ENCODE measurements around the gene SLX9. TPM values are rescaled to one million over a fixed set of nuclear protein-coding genes. Genes with fewer than 3 reads are reported as not detected.

Gene SLX9
- total RNA-seq, 1 experiment from 2014 or later = 77.2 TPM

DNA sequence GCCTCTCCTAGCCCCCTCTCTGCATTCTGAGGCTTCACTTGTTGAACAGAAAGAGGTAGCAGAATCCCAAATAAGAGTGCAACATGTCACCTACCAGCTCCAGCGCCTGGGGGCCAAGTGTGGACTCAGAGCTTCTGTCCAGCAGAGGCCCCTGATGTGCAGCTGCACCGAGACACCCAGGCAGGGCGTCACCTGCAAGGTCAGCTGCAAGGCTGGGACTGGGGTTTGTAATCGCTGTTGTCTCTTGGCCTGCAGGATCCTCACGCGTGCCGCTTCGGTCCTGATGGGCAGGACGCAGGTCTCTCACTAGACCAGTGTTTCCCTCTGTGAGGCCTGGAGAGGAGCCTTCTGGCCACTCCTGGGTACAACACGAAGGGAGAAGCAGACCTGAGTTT is 4.3 kb upstream of the SLX9 start (continued):
- TF ChIP-seq, protein P1, sequence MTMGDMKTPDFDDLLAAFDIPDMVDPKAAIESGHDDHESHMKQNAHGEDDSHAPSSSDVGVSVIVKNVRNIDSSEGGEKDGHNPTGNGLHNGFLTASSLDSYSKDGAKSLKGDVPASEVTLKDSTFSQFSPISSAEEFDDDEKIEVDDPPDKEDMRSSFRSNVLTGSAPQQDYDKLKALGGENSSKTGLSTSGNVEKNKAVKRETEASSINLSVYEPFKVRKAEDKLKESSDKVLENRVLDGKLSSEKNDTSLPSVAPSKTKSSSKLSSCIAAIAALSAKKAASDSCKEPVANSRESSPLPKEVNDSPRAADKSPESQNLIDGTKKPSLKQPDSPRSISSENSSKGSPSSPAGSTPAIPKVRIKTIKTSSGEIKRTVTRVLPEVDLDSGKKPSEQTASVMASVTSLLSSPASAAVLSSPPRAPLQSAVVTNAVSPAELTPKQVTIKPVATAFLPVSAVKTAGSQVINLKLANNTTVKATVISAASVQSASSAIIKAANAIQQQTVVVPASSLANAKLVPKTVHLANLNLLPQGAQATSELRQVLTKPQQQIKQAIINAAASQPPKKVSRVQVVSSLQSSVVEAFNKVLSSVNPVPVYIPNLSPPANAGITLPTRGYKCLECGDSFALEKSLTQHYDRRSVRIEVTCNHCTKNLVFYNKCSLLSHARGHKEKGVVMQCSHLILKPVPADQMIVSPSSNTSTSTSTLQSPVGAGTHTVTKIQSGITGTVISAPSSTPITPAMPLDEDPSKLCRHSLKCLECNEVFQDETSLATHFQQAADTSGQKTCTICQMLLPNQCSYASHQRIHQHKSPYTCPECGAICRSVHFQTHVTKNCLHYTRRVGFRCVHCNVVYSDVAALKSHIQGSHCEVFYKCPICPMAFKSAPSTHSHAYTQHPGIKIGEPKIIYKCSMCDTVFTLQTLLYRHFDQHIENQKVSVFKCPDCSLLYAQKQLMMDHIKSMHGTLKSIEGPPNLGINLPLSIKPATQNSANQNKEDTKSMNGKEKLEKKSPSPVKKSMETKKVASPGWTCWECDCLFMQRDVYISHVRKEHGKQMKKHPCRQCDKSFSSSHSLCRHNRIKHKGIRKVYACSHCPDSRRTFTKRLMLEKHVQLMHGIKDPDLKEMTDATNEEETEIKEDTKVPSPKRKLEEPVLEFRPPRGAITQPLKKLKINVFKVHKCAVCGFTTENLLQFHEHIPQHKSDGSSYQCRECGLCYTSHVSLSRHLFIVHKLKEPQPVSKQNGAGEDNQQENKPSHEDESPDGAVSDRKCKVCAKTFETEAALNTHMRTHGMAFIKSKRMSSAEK (CRISPR knock-in tag; IDR thresholded peaks at IDR 0.05; ENCODE audit: borderline replicate concordance) = no peak
- no peak for TF ChIP-seq NR1H2 (CRISPR knock-in tag; IDR thresholded peaks at IDR 0.05)
- no peak for TF ChIP-seq ELF4 (CRISPR knock-in tag; IDR thresholded peaks at IDR 0.05; ENCODE audit: low read depth)
- TF ChIP-seq GTF2I (CRISPR knock-in tag; conservative IDR thresholded peaks at IDR 0.05) = no peak
- TF ChIP-seq, protein P2, sequence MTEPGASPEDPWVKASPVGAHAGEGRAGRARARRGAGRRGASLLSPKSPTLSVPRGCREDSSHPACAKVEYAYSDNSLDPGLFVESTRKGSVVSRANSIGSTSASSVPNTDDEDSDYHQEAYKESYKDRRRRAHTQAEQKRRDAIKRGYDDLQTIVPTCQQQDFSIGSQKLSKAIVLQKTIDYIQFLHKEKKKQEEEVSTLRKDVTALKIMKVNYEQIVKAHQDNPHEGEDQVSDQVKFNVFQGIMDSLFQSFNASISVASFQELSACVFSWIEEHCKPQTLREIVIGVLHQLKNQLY (CRISPR knock-in tag; IDR thresholded peaks at IDR 0.05) = no peak
- no peak for TF ChIP-seq SP1 (CRISPR knock-in tag; conservative IDR thresholded peaks at IDR 0.05)

DNA sequence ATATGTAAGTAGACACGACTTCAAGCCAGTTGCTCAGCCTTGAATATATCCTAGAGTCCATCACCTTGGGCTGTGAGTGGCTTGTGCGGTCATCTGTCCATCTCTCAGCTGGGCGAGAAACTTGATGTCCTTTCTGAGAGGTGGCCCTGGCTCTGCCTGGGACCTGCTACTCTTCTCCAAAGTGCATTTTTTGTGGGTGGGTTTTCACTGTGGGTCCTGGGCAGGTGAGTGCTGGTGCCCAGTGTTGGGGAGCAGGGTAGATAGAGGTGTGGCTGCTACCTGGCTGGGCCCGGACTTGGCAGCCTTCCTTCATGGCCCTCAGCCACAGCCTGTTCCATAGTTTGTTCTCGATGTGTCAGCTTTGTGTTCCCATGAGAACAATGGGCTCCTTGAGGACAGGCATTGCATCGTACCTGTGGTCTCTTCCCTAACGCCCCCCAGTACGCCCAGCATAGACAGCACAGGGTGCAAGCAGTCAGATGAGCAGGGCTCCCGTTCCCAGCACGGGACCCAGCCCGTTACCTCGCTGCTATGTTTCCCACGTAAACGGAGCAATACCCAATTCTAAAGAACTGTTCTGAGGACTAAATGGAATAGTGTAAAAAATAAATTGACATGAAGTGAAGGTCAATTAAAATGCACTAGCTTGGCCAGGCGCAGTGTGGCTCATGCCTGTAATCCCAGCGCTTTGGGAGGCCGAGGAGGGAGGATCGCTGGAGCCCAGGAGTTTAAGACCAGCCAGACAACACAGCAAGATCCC is 877 bp upstream of the SLX9 start:
- Mint-ChIP-seq H3K9me3 (no peaks in the 10 kb centered on the region), H3K36me3 (peaks cover 12% of the 10 kb centered on the region), H3K27me3 (ENCODE audit: low read depth) (peaks cover 12% of the 10 kb centered on the region), H3K4me1 (peaks cover 23% of the 10 kb centered on the region), H3K4me3 (peak overlapping the region; percentile 76), H3K27ac (peak overlapping the region; percentile 70; the same call in 1 of the 2 replicates)
- ChIA-PET CTCF (interaction anchor here (1.0 to 3.1 kb wide), 4 partner anchors 11 to 201 kb away, joined by 3 to 17 read pairs (median 4); no protein-coding TSS in a partner anchor), POLR2A (no interaction called here)
- DNase-seq (ENCODE audit: low spot score) (no peak), ATAC-seq (no peak)
- TF ChIP-seq NFYB (CRISPR knock-in tag; conservative IDR thresholded peaks at IDR 0.05; ENCODE audit: low read depth) (no peak), KAT7 (CRISPR knock-in tag; IDR thresholded peaks at IDR 0.05; ENCODE audit: borderline replicate concordance) (no peak), NR1H2 (CRISPR knock-in tag; IDR thresholded peaks at IDR 0.05) (no peak), GRHL2 (CRISPR knock-in tag; IDR thresholded peaks at IDR 0.05; ENCODE audit: insufficient replicate concordance, severe bottlenecking) (no peak), ZNF121 (CRISPR knock-in tag; IDR thresholded peaks at IDR 0.05) (no peak), SP1 (CRISPR knock-in tag; conservative IDR thresholded peaks at IDR 0.05) (no peak)
- TF ChIP-seq, protein P3, sequence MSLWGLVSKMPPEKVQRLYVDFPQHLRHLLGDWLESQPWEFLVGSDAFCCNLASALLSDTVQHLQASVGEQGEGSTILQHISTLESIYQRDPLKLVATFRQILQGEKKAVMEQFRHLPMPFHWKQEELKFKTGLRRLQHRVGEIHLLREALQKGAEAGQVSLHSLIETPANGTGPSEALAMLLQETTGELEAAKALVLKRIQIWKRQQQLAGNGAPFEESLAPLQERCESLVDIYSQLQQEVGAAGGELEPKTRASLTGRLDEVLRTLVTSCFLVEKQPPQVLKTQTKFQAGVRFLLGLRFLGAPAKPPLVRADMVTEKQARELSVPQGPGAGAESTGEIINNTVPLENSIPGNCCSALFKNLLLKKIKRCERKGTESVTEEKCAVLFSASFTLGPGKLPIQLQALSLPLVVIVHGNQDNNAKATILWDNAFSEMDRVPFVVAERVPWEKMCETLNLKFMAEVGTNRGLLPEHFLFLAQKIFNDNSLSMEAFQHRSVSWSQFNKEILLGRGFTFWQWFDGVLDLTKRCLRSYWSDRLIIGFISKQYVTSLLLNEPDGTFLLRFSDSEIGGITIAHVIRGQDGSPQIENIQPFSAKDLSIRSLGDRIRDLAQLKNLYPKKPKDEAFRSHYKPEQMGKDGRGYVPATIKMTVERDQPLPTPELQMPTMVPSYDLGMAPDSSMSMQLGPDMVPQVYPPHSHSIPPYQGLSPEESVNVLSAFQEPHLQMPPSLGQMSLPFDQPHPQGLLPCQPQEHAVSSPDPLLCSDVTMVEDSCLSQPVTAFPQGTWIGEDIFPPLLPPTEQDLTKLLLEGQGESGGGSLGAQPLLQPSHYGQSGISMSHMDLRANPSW (CRISPR knock-in tag; conservative IDR thresholded peaks at IDR 0.05; ENCODE audit: low read depth) = no peak
- TF ChIP-seq, protein P4, sequence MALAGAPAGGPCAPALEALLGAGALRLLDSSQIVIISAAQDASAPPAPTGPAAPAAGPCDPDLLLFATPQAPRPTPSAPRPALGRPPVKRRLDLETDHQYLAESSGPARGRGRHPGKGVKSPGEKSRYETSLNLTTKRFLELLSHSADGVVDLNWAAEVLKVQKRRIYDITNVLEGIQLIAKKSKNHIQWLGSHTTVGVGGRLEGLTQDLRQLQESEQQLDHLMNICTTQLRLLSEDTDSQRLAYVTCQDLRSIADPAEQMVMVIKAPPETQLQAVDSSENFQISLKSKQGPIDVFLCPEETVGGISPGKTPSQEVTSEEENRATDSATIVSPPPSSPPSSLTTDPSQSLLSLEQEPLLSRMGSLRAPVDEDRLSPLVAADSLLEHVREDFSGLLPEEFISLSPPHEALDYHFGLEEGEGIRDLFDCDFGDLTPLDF (CRISPR knock-in tag; IDR thresholded peaks at IDR 0.05) = no peak
- TF ChIP-seq, protein P5, sequence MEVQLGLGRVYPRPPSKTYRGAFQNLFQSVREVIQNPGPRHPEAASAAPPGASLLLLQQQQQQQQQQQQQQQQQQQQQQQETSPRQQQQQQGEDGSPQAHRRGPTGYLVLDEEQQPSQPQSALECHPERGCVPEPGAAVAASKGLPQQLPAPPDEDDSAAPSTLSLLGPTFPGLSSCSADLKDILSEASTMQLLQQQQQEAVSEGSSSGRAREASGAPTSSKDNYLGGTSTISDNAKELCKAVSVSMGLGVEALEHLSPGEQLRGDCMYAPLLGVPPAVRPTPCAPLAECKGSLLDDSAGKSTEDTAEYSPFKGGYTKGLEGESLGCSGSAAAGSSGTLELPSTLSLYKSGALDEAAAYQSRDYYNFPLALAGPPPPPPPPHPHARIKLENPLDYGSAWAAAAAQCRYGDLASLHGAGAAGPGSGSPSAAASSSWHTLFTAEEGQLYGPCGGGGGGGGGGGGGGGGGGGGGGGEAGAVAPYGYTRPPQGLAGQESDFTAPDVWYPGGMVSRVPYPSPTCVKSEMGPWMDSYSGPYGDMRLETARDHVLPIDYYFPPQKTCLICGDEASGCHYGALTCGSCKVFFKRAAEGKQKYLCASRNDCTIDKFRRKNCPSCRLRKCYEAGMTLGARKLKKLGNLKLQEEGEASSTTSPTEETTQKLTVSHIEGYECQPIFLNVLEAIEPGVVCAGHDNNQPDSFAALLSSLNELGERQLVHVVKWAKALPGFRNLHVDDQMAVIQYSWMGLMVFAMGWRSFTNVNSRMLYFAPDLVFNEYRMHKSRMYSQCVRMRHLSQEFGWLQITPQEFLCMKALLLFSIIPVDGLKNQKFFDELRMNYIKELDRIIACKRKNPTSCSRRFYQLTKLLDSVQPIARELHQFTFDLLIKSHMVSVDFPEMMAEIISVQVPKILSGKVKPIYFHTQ (CRISPR knock-in tag; IDR thresholded peaks at IDR 0.05) = no peak
- TF ChIP-seq, protein P2 (CRISPR knock-in tag; IDR thresholded peaks at IDR 0.05) = no peak
- TF ChIP-seq, protein P6, sequence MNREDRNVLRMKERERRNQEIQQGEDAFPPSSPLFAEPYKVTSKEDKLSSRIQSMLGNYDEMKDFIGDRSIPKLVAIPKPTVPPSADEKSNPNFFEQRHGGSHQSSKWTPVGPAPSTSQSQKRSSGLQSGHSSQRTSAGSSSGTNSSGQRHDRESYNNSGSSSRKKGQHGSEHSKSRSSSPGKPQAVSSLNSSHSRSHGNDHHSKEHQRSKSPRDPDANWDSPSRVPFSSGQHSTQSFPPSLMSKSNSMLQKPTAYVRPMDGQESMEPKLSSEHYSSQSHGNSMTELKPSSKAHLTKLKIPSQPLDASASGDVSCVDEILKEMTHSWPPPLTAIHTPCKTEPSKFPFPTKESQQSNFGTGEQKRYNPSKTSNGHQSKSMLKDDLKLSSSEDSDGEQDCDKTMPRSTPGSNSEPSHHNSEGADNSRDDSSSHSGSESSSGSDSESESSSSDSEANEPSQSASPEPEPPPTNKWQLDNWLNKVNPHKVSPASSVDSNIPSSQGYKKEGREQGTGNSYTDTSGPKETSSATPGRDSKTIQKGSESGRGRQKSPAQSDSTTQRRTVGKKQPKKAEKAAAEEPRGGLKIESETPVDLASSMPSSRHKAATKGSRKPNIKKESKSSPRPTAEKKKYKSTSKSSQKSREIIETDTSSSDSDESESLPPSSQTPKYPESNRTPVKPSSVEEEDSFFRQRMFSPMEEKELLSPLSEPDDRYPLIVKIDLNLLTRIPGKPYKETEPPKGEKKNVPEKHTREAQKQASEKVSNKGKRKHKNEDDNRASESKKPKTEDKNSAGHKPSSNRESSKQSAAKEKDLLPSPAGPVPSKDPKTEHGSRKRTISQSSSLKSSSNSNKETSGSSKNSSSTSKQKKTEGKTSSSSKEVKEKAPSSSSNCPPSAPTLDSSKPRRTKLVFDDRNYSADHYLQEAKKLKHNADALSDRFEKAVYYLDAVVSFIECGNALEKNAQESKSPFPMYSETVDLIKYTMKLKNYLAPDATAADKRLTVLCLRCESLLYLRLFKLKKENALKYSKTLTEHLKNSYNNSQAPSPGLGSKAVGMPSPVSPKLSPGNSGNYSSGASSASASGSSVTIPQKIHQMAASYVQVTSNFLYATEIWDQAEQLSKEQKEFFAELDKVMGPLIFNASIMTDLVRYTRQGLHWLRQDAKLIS (CRISPR knock-in tag; IDR thresholded peaks at IDR 0.05; ENCODE audit: borderline replicate concordance) = no peak
- TF ChIP-seq, protein P7, sequence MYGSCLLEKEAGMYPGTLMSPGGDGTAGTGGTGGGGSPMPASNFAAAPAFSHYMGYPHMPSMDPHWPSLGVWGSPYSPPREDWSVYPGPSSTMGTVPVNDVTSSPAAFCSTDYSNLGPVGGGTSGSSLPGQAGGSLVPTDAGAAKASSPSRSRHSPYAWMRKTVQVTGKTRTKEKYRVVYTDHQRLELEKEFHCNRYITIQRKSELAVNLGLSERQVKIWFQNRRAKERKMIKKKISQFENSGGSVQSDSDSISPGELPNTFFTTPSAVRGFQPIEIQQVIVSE (CRISPR knock-in tag; IDR thresholded peaks at IDR 0.05; ENCODE audit: borderline replicate concordance) = no peak
